Osteoblast (primary cell): ENCODE data around the gene GNAS-AS1. TPM values are rescaled to one million over a fixed set of nuclear protein-coding genes. Genes with fewer than 3 reads are reported as not detected.

ENCODE experiments used
- DNase-seq: peaks from one replicate; pipeline ENCODE4 v3.0.0; 2011; ENCODE audit warnings: low spot score, mixed read lengths; ENCODE audit not compliant: insufficient read length; ENCODE audit errors: missing footprints
- H2AFZ ChIP-seq: 2 replicates; pipeline ENCODE4 v1.6.0; 2011; ENCODE audit warnings: mild to moderate bottlenecking, low read length
- H3K27ac ChIP-seq: 2 replicates; pipeline ENCODE4 v1.5.1; 2011; ENCODE audit warnings: mild to moderate bottlenecking, low read depth, low read length, moderate library complexity
- H3K27me3 ChIP-seq: 2 replicates; pipeline ENCODE4 v1.6.0; 2012; ENCODE audit warnings: mild to moderate bottlenecking, control low read depth, inconsistent platforms, low read length, moderate library complexity; ENCODE audit not compliant: insufficient read depth
- H3K36me3 ChIP-seq: 2 replicates; pipeline ENCODE4 v1.5.1; 2011; ENCODE audit warnings: mild to moderate bottlenecking, low read length, control low read depth, moderate library complexity; ENCODE audit not compliant: insufficient read depth
- H3K4me1 ChIP-seq: 2 replicates; pipeline ENCODE4 v1.5.1; 2011; ENCODE audit warnings: mild to moderate bottlenecking, low read length, control low read depth, moderate library complexity; ENCODE audit not compliant: insufficient read depth
- H3K4me2 ChIP-seq: 2 replicates; pipeline ENCODE4 v1.6.0; 2011; ENCODE audit warnings: mild to moderate bottlenecking, low read length; ENCODE audit not compliant: insufficient read depth
- H3K4me3 ChIP-seq: fragments of 200-600 bp; sonication (generic); 3 replicates; pipeline ENCODE4 v1.5.1; 2012; ENCODE audit warnings: mild to moderate bottlenecking, low read length, inconsistent platforms; ENCODE audit not compliant: insufficient read depth
- H3K79me2 ChIP-seq: 2 replicates; pipeline ENCODE4 v1.6.0; 2012; ENCODE audit warnings: mild to moderate bottlenecking, low read length, control low read depth, inconsistent platforms; ENCODE audit not compliant: insufficient read depth
- H3K9me3 ChIP-seq: 2 replicates; pipeline ENCODE4 v1.5.1; 2011; ENCODE audit warnings: low read depth, low read length, control low read depth
- H4K20me1 ChIP-seq: 2 replicates; pipeline ENCODE4 v1.6.0; 2012; ENCODE audit warnings: mild to moderate bottlenecking, low read length, control low read depth; ENCODE audit not compliant: insufficient read depth
- total RNA-seq: library from RNA; depleted of rRNA; stranded (reverse); fragments of >200 nt; gene quantifications from 2 replicates; pipeline ENCODE4 v1.2.3, GENCODE V29; 2012
- TF ChIP-seq, protein P1 (sequence below): IDR thresholded peaks from 2 replicates; pipeline ENCODE4 v1.5.1; 2011; ENCODE audit warnings: mild to moderate bottlenecking, low read depth, low read length, moderate library complexity; ENCODE audit errors: extremely low read depth

The GNAS-AS1 gene
- total RNA-seq, 1 donor: 0.72 TPM

DNA sequence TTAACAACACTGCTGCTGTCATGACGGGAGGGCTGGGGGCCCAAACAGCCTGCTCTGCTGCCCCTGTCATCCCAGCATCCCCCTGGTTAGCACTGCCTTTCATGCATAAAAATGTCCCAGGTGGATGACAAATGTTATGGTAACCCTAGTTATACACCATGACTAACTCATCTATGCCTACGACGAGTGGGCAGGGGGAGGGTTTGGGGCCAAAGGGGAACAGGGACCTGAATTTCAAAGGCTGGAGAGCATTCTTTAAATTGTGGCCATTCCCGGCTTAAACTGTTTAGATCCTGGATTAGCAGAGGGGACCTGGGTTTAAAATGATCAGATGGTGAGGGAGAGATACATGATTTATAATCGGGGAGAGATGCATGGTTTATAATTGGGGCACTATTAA is 24.4 kb downstream of the GNAS-AS1 start:
- no peaks in the 10 kb centered on the region for H3K9me3 ChIP-seq
- H2AFZ ChIP-seq: no peak overlapping the region
- peaks cover 3% of the 10 kb centered on the region for H3K36me3 ChIP-seq
- peaks cover 2% of the 10 kb centered on the region for H3K27me3 ChIP-seq
- no peak overlapping the region for H3K4me2 ChIP-seq
- DNase-seq: no peak
- H3K4me3 ChIP-seq: no peak overlapping the region
- TF ChIP-seq, protein P1, sequence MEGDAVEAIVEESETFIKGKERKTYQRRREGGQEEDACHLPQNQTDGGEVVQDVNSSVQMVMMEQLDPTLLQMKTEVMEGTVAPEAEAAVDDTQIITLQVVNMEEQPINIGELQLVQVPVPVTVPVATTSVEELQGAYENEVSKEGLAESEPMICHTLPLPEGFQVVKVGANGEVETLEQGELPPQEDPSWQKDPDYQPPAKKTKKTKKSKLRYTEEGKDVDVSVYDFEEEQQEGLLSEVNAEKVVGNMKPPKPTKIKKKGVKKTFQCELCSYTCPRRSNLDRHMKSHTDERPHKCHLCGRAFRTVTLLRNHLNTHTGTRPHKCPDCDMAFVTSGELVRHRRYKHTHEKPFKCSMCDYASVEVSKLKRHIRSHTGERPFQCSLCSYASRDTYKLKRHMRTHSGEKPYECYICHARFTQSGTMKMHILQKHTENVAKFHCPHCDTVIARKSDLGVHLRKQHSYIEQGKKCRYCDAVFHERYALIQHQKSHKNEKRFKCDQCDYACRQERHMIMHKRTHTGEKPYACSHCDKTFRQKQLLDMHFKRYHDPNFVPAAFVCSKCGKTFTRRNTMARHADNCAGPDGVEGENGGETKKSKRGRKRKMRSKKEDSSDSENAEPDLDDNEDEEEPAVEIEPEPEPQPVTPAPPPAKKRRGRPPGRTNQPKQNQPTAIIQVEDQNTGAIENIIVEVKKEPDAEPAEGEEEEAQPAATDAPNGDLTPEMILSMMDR: no peak
- H3K27ac ChIP-seq: no peak overlapping the region
- H4K20me1 ChIP-seq: peaks cover 2% of the 10 kb centered on the region
- H3K79me2 ChIP-seq: peaks cover 7% of the 10 kb centered on the region
- no peaks in the 10 kb centered on the region for H3K4me1 ChIP-seq

DNA sequence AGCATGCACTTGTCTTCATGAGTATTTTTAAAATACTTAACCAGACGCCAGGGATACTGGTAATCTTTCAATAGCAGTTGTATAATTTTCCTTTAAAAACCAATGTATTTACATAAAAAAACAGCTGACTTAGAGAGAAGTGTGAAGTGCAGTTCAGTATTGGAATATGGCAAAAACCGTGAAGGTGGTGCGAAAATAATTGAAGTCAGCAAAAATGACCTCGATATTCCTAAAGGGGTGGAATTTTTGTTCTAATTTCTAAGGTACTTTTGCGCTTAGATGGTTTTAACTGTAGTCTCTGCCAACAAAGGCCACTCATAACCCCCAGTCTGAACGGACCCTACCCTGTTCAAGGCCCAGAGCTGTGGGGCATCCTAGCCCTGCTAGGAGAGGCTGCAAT is 25.3 kb downstream of the GNAS-AS1 start:
- Histone ChIP-seq H2AFZ (no peak overlapping the region), H3K79me2 (peaks cover 5% of the 10 kb centered on the region), H3K4me3 (no peak overlapping the region), H3K27me3 (peaks cover 2% of the 10 kb centered on the region), H3K4me1 (no peaks in the 10 kb centered on the region), H4K20me1 (peaks cover 2% of the 10 kb centered on the region), H3K9me3 (no peaks in the 10 kb centered on the region), H3K4me2 (no peak overlapping the region), H3K36me3 (peaks cover 3% of the 10 kb centered on the region), H3K27ac (no peak overlapping the region)
- no peak for DNase-seq
- TF ChIP-seq, protein P1: no peak

DNA sequence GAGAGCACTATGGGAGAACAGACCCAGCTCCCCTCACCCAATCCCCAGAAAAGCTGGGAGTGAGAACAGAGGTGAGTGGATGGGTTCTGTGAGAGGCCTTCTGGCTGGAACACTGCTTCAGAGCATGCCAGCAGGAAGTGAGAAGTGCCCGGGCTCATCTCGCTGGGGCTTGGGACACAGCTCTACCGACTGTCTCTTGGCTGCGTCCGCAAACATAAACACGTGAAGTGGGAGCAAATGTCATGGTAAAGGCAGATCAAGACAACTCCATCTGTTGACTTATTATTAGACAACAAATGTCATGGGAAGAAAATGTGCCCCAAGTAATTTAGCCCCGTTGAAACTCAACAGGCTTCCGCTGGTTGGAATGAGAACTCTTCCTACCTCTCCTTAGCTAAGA is 25.9 kb downstream of the GNAS-AS1 start:
- TF ChIP-seq, protein P1: no peak
- no peaks in the 10 kb centered on the region for H3K4me1 ChIP-seq
- H3K36me3 ChIP-seq: peaks cover 3% of the 10 kb centered on the region
- no peak for DNase-seq
- no peak overlapping the region for H3K27ac ChIP-seq
- no peaks in the 10 kb centered on the region for H3K79me2 ChIP-seq
- no peak overlapping the region for H3K4me2 ChIP-seq
- no peak overlapping the region for H3K4me3 ChIP-seq
- H3K9me3 ChIP-seq: no peaks in the 10 kb centered on the region
- H4K20me1 ChIP-seq: peaks cover 2% of the 10 kb centered on the region
- H2AFZ ChIP-seq: no peak overlapping the region
- H3K27me3 ChIP-seq: peaks cover 2% of the 10 kb centered on the region

DNA sequence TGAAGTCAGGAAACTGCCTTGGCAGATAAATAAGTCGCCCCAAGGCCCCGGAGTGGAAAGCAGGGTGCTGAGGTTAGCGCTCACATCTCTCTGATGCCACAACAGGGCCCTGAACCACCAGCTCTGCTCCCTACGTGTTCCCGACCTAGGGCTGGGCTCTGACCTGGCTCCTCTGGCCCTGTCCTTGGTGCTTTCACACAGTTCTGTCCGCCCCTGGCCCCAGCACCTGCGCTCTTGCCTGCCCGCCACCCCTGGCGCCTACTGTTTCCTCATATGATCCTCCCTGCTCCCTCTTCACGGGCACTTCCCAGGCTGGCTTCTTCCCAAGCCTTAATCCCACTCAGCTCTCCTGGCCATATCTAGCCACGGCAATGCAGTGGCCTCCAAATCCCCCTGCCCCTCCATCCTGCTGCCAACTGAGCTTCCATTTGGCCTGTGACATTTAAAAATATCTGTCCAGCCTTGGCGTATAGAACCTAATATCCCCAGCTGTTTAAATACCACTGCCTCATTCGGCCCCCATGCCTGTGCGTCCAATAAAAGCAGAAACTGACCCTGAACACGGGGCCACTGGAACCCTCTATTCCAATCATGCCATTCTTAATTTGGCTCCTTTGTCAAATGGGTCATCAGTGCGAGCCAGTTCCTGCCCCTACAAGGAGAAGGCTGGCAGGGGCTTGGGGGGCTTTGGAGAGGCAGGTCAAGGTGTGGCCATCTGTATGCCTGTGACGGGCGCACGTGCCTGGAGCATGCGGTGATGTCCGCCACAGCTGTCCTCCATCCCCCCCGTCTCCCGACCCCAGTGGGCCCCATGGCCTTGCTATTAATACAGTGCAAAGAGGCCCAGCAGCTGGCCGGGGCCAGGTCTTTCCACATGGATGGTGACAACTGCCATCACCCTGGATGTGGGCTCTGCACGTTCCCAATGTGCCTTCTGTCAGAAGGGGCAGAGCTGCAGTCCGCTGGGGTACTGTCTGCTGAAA is 27.7 kb downstream of the GNAS-AS1 start:
- H3K79me2 ChIP-seq: no peaks in the 10 kb centered on the region
- H3K9me3 ChIP-seq: no peaks in the 10 kb centered on the region
- H2AFZ ChIP-seq: no peak overlapping the region
- peaks cover 2% of the 10 kb centered on the region for H3K27me3 ChIP-seq
- no peak overlapping the region for H3K4me3 ChIP-seq
- peaks cover 2% of the 10 kb centered on the region for H4K20me1 ChIP-seq
- no peak overlapping the region for H3K27ac ChIP-seq
- H3K4me1 ChIP-seq: no peaks in the 10 kb centered on the region
- no peak for DNase-seq
- H3K36me3 ChIP-seq: peaks cover 3% of the 10 kb centered on the region
- no peak overlapping the region for H3K4me2 ChIP-seq
- TF ChIP-seq, protein P1: no peak
